ENCODE results near the gene TEX13A.
"Not testable (repeated sequence)": the region's sequence is repeated elsewhere in the genome, so short reads cannot be mapped to it uniquely, and the experiment has no call there.

The TEX13A gene, protein sequence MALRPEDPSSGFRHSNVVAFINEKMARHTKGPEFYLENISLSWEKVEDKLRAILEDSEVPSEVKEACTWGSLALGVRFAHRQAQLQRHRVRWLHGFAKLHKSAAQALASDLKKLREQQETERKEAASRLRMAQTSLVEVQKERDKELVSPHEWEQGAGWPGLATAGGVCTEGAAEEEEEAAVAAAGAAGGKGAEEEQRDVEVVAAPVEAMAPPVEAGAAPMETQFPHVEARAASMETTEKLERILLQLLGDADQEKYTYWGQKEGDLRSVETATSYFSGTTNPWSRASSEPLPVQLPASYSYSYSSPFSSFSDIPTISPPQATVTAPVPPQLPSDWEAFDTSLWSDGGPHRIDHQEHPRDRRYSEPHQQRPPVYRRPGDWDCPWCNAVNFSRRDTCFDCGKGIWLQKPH

GRCh38 chrX:105220636-105221035, at the start of gene TEX13A:
Gene TEX13A, minus strand, starts transcription at chrX:105220694. Its CDS starts 297 bp downstream, at chrX:105220397.
- DNase-seq, result no peak

DNA sequence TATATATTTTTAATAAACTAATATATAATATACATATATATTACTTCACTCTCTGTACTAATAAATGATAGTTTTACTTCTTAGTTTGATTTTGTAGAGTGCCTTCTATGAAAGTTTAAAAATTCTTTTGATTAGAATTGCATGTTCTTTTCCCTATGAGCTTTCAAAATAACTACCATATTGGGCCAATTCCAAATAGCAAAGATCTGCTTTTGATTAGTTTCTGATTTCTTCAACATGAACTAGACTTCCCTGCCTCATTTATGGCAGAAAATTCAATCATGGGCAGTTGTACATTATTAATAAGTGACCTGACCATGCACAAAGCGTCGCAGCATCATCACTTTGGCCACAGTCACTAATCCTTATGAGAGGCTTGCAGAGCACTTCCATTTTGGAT, 48.9 kb upstream of the TEX13A start:
- DNase-seq, result no peak

DNA sequence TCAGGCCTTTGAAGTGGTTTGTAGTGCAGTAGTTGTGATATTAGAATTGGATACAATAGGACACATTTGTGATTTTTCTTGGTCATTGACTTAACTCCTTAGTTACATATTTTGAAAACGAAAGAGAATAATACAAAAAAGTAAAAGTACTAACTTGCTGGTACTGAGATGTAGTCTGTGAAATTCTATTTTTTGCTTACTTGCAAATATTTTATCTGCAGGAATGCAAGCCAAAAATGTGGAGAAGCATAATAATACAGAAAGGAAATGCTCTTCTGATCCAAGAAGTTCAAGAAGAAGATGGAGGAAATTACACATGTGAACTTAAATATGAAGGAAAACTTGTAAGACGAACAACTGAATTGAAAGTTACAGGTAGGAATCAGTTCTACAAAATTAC, 46.7 kb upstream of the TEX13A start:
- DNase-seq, result no peak

DNA sequence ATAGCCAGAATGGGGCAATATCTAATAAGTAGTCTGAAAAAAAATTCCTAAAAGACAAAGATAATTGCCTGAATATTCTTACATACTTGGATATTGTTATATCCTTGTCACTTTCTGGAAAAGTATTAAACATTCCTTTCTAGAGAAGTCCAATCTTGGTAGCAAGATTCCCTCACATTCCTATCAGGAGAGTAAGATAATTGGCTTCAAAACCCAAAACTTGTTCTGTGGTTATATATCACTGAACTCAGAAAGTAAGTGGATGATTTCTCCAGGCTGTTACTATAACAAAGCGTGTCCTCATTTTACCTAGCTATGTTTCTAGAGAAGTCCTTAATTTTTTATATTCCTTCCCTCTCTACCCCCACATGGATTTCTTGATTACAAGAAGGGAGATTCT, 46.0 kb upstream of the TEX13A start:
- DNase-seq, result no peak

- DNase-seq, result no peak
Observed at GRCh38 chrX:105265093-105265492, 44.6 kb upstream of the TEX13A start.

GRCh38 chrX:105263801-105264200, 43.3 kb upstream of the TEX13A start:
- DNase-seq, result no peak

DNA sequence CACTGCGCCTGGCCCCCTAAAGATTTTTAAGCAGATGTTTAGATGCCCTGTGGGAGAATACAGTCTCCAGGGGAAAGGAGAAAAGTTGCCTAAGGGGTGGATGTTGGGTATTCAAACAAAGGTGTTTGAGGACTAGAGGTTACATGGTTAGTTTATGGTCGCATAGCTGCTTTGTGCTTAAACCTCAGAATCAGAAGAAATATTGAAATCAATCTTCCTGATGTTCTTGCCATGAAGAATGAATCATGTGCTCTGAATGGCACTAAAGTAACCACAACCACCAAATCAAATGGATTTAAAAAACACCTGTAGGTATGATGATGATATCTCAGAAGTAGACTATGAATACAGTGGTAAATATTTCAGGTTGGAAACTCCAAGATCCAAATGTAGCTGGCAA, 42.7 kb upstream of the TEX13A start:
- DNase-seq, result no peak

DNA sequence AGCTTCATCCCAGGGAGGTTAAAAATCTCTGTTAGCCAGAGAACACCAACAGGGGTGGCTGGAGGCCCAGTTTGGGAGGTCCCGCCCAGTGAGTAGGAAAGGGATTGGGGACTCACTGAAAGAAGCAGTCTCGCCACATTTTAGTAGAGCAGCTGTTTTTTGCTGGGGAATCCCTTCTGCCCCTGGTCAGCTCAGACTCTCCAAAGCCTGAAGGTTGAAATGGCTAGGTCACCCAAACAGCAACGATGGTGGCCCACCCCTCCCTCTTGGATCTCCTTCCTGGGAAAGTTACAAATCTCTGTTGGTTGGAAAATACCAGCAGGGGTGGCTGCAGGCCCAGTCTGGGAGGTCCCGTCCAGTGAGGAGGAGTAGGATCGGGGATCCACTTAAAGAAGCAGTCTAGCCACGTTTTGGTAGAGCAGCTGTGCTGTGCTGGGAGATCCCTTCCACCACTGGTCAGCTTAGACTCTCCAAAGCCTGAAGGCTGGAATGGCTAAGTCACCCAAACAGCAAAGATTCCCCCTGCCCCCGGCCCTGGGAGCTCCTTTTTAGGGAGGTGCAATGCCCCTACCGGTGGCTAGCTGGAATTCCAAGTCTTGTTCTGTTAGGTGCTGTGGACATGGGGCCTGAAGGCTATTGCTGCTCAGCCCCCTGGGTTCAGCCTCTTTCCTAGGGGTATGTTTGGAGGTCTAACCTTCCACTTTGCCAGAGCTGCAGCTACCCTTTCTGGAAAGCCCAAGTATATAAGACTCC, 40.0 kb upstream of the TEX13A start:
- DNase-seq, result no peak

GRCh38 chrX:105241056-105241455, 20.6 kb upstream of the TEX13A start:
- no peak for DNase-seq

- DNase-seq, result not testable (repeated sequence)
Observed at GRCh38 chrX:105237407-105237806, 16.9 kb upstream of the TEX13A start.

DNA sequence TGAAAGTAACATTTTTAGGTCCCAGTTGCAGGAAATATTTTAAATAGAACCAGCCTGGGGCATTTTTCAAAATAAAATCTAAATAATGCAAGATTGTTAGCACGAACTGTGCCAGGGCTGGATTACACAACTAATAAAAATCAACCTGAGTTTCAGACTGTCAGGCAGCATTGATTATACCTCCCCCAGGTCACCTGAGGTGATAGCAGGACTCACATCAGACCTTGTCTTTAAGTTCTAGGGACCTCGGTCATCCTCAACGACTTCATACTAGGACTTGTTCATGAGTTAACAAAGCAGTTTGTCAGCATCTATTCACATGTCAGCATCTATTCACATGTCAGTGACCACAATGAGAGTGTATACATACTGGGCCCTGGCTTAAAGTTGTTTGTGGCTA, 8.7 kb upstream of the TEX13A start:
- no peak for DNase-seq

DNA sequence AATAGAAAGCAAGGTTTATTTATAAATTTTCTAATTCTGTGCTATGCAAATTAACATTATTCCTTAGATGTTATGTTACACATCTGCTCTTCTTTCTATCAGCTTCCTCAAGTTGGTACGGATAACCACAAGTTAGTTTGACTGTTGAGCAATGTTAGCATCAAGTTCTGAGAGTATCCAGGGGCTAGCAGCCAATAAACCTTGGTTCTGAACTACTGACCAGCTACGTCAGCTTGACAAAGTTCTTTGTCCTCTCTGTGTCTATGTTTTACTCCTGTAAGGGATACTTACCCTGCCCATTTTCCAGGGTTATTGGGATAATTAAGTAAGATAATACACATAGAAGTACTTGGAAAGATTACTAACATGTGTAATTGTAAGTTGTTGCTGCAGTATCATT, 8.1 kb upstream of the TEX13A start:
- no peak for DNase-seq

GRCh38 chrX:105226499-105226898, 6.0 kb upstream of the TEX13A start:
- no peak for DNase-seq

- DNase-seq, result no peak
Observed at GRCh38 chrX:105221374-105221773, 880 bp upstream of the TEX13A start.

GRCh38 chrX:105219454-105220401, 766 bp downstream of the TEX13A start:
- DNase-seq, result no peak

DNA sequence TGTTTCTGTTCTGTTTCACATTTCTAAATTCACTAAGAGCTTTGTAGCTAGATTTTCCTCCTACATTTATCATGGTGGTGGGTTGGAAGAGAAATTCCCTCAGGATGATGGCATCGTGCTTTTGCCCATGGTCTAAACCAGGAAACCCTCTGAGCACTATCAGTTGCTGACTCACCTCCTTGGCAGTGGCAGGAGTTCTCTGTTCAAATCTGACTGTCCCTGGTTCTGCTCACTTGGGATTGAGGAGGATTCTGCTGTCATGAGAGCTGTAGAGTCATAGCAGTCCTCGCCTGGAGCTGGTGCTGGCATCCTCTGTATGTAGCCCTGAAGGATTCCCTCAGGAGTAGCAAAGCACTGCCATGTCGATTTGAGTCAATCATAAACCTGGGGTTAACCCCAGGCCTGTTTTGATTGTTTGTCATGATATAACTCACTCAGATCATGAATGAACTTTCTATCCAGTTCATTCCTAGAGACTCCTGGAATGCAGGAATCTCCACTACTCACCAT, 9.4 kb downstream of the TEX13A start:
- DNase-seq, result no peak

GRCh38 chrX:105210258-105210657, 10.2 kb downstream of the TEX13A start:
- no peak for DNase-seq

GRCh38 chrX:105209406-105209805, 11.1 kb downstream of the TEX13A start:
- no peak for DNase-seq

GRCh38 chrX:105191878-105192277, 28.6 kb downstream of the TEX13A start:
- DNase-seq, result peak in 4 of 56 donors; percentile 1 to 6 (median 2)

GRCh38 chrX:105190252-105190853, 30.1 kb downstream of the TEX13A start:
- peak in 7 of 56 donors; percentile 0 to 51 (median 4) for DNase-seq

DNA sequence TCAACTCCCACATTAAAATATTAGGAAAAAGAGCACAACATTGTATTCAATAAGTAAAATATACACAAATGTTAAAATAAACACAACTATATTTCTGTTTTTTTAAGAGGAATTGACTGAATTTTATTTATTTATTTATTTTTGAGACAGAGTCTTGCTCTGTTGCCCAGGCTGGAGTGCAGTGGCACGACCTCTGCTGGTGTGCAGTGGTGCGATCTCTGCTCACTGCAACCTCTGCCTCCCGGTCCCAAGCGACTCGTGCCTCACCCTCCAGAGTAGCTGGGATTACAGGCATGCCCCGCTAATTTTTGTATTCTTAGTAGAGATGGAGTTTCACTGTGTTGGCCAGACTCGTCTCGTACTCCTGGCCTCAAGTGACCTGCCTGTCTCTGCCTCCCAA, 31.4 kb downstream of the TEX13A start:
- DNase-seq, result no peak
